ENCODE results near the gene SPC24. TPM values are rescaled to one million over a fixed set of nuclear protein-coding genes. Genes with fewer than 3 reads are reported as not detected.

The SPC24 gene, protein sequence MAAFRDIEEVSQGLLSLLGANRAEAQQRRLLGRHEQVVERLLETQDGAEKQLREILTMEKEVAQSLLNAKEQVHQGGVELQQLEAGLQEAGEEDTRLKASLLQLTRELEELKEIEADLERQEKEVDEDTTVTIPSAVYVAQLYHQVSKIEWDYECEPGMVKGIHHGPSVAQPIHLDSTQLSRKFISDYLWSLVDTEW
- 11.2 to 17.3 TPM (median 15.3 TPM) in 5 replicates for total RNA-seq (2022; extraction: Qiagen RNA extraction)

DNA sequence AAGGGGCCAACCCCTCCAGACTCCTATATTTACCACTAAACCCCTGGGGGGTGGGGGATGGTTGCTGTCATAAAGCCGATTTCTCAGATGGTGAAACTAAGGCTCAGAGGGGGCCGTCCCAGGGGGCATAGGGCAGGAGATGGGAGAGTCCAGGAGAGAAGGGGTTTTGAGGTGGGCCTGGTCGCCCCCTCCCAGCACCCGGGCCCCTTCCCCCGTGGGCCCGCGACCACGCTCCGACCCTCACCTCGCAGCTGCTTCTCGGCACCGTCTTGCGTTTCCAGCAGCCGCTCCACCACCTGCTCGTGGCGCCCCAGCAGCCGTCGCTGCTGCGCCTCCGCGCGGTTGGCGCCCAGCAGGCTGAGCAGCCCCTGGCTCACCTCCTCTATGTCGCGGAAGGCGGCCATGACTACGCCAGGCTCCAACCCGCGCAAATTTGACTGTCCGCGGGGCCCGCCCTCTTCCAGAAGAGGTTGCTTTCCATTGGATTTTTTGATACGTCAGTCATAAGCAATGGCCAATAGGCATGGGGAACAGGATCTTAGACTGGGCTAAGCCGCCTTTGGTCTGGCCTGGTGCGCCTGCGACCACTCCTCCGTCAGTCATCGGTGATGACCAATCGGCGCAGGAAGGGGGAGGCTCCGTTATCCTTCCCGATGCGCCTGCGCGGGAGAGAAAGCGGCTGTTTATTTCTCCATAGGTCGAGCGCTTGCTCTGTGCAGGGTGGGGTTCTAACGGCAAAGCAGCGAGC, at the start of gene SPC24:
Gene SPC24 (minus strand): TSS at position 410 of the 748 bp plus-strand sequence. CDS start 6 bp downstream, at position 404.

GRCh38 chr19:11197291-11198174, 42.0 kb upstream of the SPC24 start, which contains the start of gene KANK2:
KANK2 (minus strand) TSS chr19:11197545; CDS start chr19:11194511, 3,034 bp downstream.

Other genes with a start within 250 kb of the SPC24 start
- gene YIPF2, start 227.1 kb downstream of the SPC24 start, total RNA-seq (2022; extraction: Qiagen RNA extraction) = 18.1 to 21.5 TPM (median 20.6 TPM) in 5 replicates
- 11.5 to 19.6 TPM (median 18.4 TPM) in 5 replicates for gene TIMM29, start 227.0 kb downstream of the SPC24 start, total RNA-seq (2022; extraction: Qiagen RNA extraction)
- 7.7 to 12.3 TPM (median 9.8 TPM) in 5 replicates for gene SMARCA4, start 194.8 kb downstream of the SPC24 start, total RNA-seq (2022; extraction: Qiagen RNA extraction)
- gene LDLR, start 66.3 kb downstream of the SPC24 start, total RNA-seq (2022; extraction: Qiagen RNA extraction) = 24.0 to 29.8 TPM (median 26.6 TPM) in 5 replicates
- 27.9 to 45.0 TPM (median 41.2 TPM) in 5 replicates for gene KANK2, start 41.8 kb upstream of the SPC24 start, total RNA-seq (2022; extraction: Qiagen RNA extraction)
- not detected in 5 replicates for gene ANGPTL8, start 83.8 kb upstream of the SPC24 start, total RNA-seq (2022; extraction: Qiagen RNA extraction)
- 7.6 to 10.7 TPM (median 8.8 TPM) in 5 replicates for gene DOCK6, start 106.7 kb upstream of the SPC24 start, total RNA-seq (2022; extraction: Qiagen RNA extraction)
- gene TSPAN16, start 140.4 kb upstream of the SPC24 start, total RNA-seq (2022; extraction: Qiagen RNA extraction) = not detected in 5 replicates
- gene RAB3D, start 183.9 kb upstream of the SPC24 start, total RNA-seq (2022; extraction: Qiagen RNA extraction) = 2.7 to 3.9 TPM (median 3.1 TPM) in 5 replicates
- gene TMEM205, start 190.5 kb upstream of the SPC24 start, total RNA-seq (2022; extraction: Qiagen RNA extraction) = 97.0 to 136 TPM (median 116 TPM) in 5 replicates
- gene CCDC159, start 190.7 kb upstream of the SPC24 start, total RNA-seq (2022; extraction: Qiagen RNA extraction) = 4.4 to 5.8 TPM (median 4.9 TPM) in 5 replicates
- 8.5 to 10.8 TPM (median 10.6 TPM) in 5 replicates for gene PLPPR2, start 199.7 kb upstream of the SPC24 start, total RNA-seq (2022; extraction: Qiagen RNA extraction)
- gene SWSAP1, start 218.9 kb upstream of the SPC24 start, total RNA-seq (2022; extraction: Qiagen RNA extraction) = 1.6 to 2.4 TPM (median 2.1 TPM) in 5 replicates
- gene EPOR, start 228.5 kb upstream of the SPC24 start, total RNA-seq (2022; extraction: Qiagen RNA extraction) = 4.4 to 6.1 TPM (median 5.3 TPM) in 5 replicates